Ascending aorta (tissue), 2 donors: ENCODE data around the gene BCR. TPM values are rescaled to one million over a fixed set of nuclear protein-coding genes. Genes with fewer than 3 reads are reported as not detected.
A peak's percentile ranks its signal among the peaks of the same experiment; 100 is the strongest.

Source experiments
- DNase-seq, 2 donors: peaks; one replicate each; pipeline ENCODE4 v3.0.0-alpha.2; 2019; ENCODE audit warnings: low spot score in 2 of 2
- H3K27ac ChIP-seq, 2 donors: fragments of 200-600 bp; sonication (generic); one replicate each; pipeline ENCODE4 v1.5.1; 2016 to 2017; ENCODE audit warnings: mild to moderate bottlenecking in 1 of 2
- H3K27me3 ChIP-seq: fragments of 200-600 bp; sonication (generic); one replicate; pipeline ENCODE4 v1.5.1; 2017
- H3K36me3 ChIP-seq, 2 donors: fragments of 200-600 bp; sonication (generic); one replicate each; pipeline ENCODE4 v1.5.1; 2016
- H3K4me1 ChIP-seq, 2 donors: fragments of 200-600 bp; sonication (generic); one replicate each; pipeline ENCODE4 v1.5.1; 2016 to 2017; ENCODE audit warnings: mild to moderate bottlenecking in 1 of 2
- H3K4me3 ChIP-seq, 2 donors: fragments of 200-600 bp; sonication (generic); one replicate each; pipeline ENCODE4 v1.5.1; 2016 to 2017; ENCODE audit warnings: mild to moderate bottlenecking in 1 of 2
- H3K9me3 ChIP-seq, 2 donors: fragments of 200-600 bp; sonication (generic); one replicate each; pipeline ENCODE4 v1.5.1; 2016
- intact Hi-C: fragments of 100-400 bp; cut with DNase I; formaldehyde crosslinking; loops from one replicate; pipeline ENCODE4 v1.15.1; 2023
- total RNA-seq: library from RNA; depleted of rRNA; stranded (reverse); fragments of >200 nt; gene quantifications from one replicate; pipeline ENCODE4 v1.1.0, GENCODE V29; 2016
- TF ChIP-seq, protein P1 (sequence below), 3 experiments: fragments of 200-600 bp in 2 of 3; fragments of 450-650 bp in 1 of 3; sonication (generic) in 2 of 3; IDR thresholded peaks; one replicate each; pipeline ENCODE4 v1.5.1; 2016 to 2019; ENCODE audit warnings: antibody characterized with exemption in 3 of 3, mild to moderate bottlenecking in 1 of 3, moderate library complexity in 1 of 3

BCR gene
- total RNA-seq, 1 donor from 2014 or later: 216 TPM

GRCh38 chr22:23263651-23264555, 83.6 kb downstream of the BCR start:
- peaks cover 33 to 58% of the 10 kb centered on the region in 2 donors for H3K36me3 ChIP-seq
- H3K27me3 ChIP-seq: no peaks in the 10 kb centered on the region
- H3K4me3 ChIP-seq: no peak overlapping the region
- peaks cover 0 to 19% of the 10 kb centered on the region in 2 donors for H3K4me1 ChIP-seq
- DNase-seq: no peak
- H3K27ac ChIP-seq: peak overlapping the region; percentile 65 to 78
- H3K9me3 ChIP-seq: no peaks in the 10 kb centered on the region
- intact Hi-C loops: loop anchor here (2.0 kb wide), 1 partner anchor 15 kb away; no protein-coding TSS in a partner anchor
- TF ChIP-seq, protein P1, sequence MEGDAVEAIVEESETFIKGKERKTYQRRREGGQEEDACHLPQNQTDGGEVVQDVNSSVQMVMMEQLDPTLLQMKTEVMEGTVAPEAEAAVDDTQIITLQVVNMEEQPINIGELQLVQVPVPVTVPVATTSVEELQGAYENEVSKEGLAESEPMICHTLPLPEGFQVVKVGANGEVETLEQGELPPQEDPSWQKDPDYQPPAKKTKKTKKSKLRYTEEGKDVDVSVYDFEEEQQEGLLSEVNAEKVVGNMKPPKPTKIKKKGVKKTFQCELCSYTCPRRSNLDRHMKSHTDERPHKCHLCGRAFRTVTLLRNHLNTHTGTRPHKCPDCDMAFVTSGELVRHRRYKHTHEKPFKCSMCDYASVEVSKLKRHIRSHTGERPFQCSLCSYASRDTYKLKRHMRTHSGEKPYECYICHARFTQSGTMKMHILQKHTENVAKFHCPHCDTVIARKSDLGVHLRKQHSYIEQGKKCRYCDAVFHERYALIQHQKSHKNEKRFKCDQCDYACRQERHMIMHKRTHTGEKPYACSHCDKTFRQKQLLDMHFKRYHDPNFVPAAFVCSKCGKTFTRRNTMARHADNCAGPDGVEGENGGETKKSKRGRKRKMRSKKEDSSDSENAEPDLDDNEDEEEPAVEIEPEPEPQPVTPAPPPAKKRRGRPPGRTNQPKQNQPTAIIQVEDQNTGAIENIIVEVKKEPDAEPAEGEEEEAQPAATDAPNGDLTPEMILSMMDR (IDR thresholded peaks at IDR 0.05): no peak

GRCh38 chr22:23264610-23265367, 84.5 kb downstream of the BCR start:
- Histone ChIP-seq H3K27me3 (no peaks in the 10 kb centered on the region), H3K4me1 (peaks cover 0 to 12% of the 10 kb centered on the region in 2 donors), H3K36me3 (peaks cover 39 to 67% of the 10 kb centered on the region in 2 donors), H3K27ac (peak overlapping the region; percentile 65 to 78), H3K9me3 (no peaks in the 10 kb centered on the region), H3K4me3 (no peak overlapping the region)
- peak in 1 of 2 donors; percentile 80 for DNase-seq
- TF ChIP-seq, protein P1 (IDR thresholded peaks at IDR 0.05): no peak
- intact Hi-C loops: loop anchor here (2.0 kb wide), 1 partner anchor 14 kb away; no protein-coding TSS in a partner anchor

DNA sequence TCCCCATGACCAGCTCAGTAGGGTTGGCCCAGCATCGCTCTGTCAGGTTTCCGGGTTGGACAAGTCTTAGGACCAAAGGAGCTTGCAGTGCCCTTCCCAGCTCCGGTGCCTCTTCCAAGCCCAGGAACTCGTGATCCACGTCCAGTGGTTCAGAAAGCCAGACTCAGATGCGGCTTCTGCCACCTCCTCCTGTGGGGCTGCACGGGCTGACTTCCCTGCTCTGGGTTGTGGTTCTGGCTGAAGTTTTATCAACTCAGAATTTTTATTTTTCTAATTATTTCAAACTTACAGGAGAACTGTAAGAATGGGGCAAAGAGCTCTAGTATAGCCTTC, 85.0 kb downstream of the BCR start:
- intact Hi-C loops: loop anchor here (2.0 kb wide), 1 partner anchor 13 kb away; no protein-coding TSS in a partner anchor
- Histone ChIP-seq H3K27me3 (no peaks in the 10 kb centered on the region), H3K9me3 (no peaks in the 10 kb centered on the region), H3K4me3 (no peak overlapping the region), H3K27ac (peak overlapping the region; percentile 65 to 78), H3K4me1 (peaks cover 0 to 12% of the 10 kb centered on the region in 2 donors), H3K36me3 (peaks cover 41 to 72% of the 10 kb centered on the region in 2 donors)
- DNase-seq: no peak
- TF ChIP-seq, protein P1 (IDR thresholded peaks at IDR 0.05): no peak

GRCh38 chr22:23266780-23267179, 86.5 kb downstream of the BCR start:
- DNase-seq: no peak
- Histone ChIP-seq H3K4me3 (no peak overlapping the region), H3K36me3 (peaks cover 48 to 75% of the 10 kb centered on the region in 2 donors), H3K27ac (peak overlapping the region in 1 of 2 donors; percentile 2), H3K4me1 (peaks cover 0 to 12% of the 10 kb centered on the region in 2 donors), H3K27me3 (no peaks in the 10 kb centered on the region), H3K9me3 (no peaks in the 10 kb centered on the region)
- TF ChIP-seq, protein P1 (IDR thresholded peaks at IDR 0.05): no peak
- intact Hi-C loops: no loop called here

- peaks cover 0 to 12% of the 10 kb centered on the region in 2 donors for H3K4me1 ChIP-seq
- H3K27me3 ChIP-seq: no peaks in the 10 kb centered on the region
- H3K27ac ChIP-seq: no peak overlapping the region
- H3K9me3 ChIP-seq: no peaks in the 10 kb centered on the region
- H3K36me3 ChIP-seq: peaks cover 48 to 75% of the 10 kb centered on the region in 2 donors
- no peak overlapping the region for H3K4me3 ChIP-seq
- TF ChIP-seq, protein P1 (IDR thresholded peaks at IDR 0.05): no peak
- intact Hi-C loops: no loop called here
- no peak for DNase-seq
These were observed 87.1 kb downstream of the BCR start for GRCh38 chr22:23267226-23268043.
